Activated T-helper 2 cell treated with anti-CD3 and anti-CD28 coated beads, Interferon-gamma antibody, Interleukin-2, Interleukin-4, amounts not matched to agents 10 μg/mL and 5 μg/mL and 100 μg/mL, durations not matched to agents 14 hours and 24 hours and 36 hours (primary cell): Measurements from ENCODE around the gene PPP1R37. TPM values are rescaled to one million over a fixed set of nuclear protein-coding genes. Genes with fewer than 3 reads are reported as not detected.

ENCODE experiments used
- DNase-seq: peaks from one replicate; pipeline ENCODE4 v3.0.0; 2021; ENCODE audit warnings: low spot score
- H3K27ac Mint-ChIP-seq: one replicate; pipeline ENCODE4 v1.8.0; 2021; ENCODE audit warnings: mixed read lengths
- H3K27me3 Mint-ChIP-seq: one replicate; pipeline ENCODE4 v1.8.0; 2021; ENCODE audit warnings: low read depth, mixed read lengths
- H3K36me3 Mint-ChIP-seq: one replicate; pipeline ENCODE4 v1.8.0; 2021; ENCODE audit warnings: low read depth, mixed read lengths
- H3K4me1 Mint-ChIP-seq: one replicate; pipeline ENCODE4 v1.8.0; 2021; ENCODE audit warnings: low read depth, mixed read lengths
- H3K4me3 Mint-ChIP-seq: one replicate; pipeline ENCODE4 v1.8.0; 2021; ENCODE audit warnings: low read depth, mild to moderate bottlenecking, moderate library complexity, mixed read lengths
- H3K9me3 Mint-ChIP-seq: one replicate; pipeline ENCODE4 v1.8.0; 2021; ENCODE audit warnings: mixed read lengths
- intact Hi-C: fragments of 100-400 bp; cut with micrococcal nuclease; formaldehyde crosslinking; loops from one replicate; pipeline ENCODE4 v1.15.1; 2023
- total RNA-seq: library from RNA; stranded (reverse); gene quantifications from 2 replicates; pipeline ENCODE4 v1.2.3, GENCODE V29; 2022

Gene PPP1R37
- total RNA-seq, 1 donor from 2014 or later, result 15.7 TPM

GRCh38 chr19:45142016-45142725 is 49.2 kb downstream of the PPP1R37 start:
- Mint-ChIP-seq H3K9me3 (no peaks in the 10 kb centered on the region), H3K4me3 (no peak overlapping the region), H3K4me1 (no peaks in the 10 kb centered on the region), H3K27me3 (no peaks in the 10 kb centered on the region), H3K36me3 (no peaks in the 10 kb centered on the region), H3K27ac (no peak overlapping the region)
- no peak for DNase-seq
- intact Hi-C loops, result no loop called here

GRCh38 chr19:45142726-45143110 is 49.7 kb downstream of the PPP1R37 start:
- H3K9me3 Mint-ChIP-seq, result no peaks in the 10 kb centered on the region

GRCh38 chr19:45144431-45145269 is 51.7 kb downstream of the PPP1R37 start:
- intact Hi-C loops, result no loop called here
- no peak overlapping the region for H3K4me3 Mint-ChIP-seq
- no peak overlapping the region for H3K27ac Mint-ChIP-seq
- no peaks in the 10 kb centered on the region for H3K36me3 Mint-ChIP-seq
- no peaks in the 10 kb centered on the region for H3K27me3 Mint-ChIP-seq
- H3K9me3 Mint-ChIP-seq, result no peaks in the 10 kb centered on the region
- DNase-seq, result no peak
- peaks cover 6% of the 10 kb centered on the region for H3K4me1 Mint-ChIP-seq

More at GRCh38 chr19:45142726-45143110, 49.7 kb downstream of the PPP1R37 start:
- no peaks in the 10 kb centered on the region for H3K4me1 Mint-ChIP-seq
- DNase-seq, result no peak
- intact Hi-C loops, result no loop called here
- H3K27me3 Mint-ChIP-seq, result no peaks in the 10 kb centered on the region
- H3K27ac Mint-ChIP-seq, result no peak overlapping the region
- no peaks in the 10 kb centered on the region for H3K36me3 Mint-ChIP-seq
- H3K4me3 Mint-ChIP-seq, result no peak overlapping the region

- Mint-ChIP-seq H3K27ac (no peak overlapping the region), H3K4me3 (no peak overlapping the region)
- intact Hi-C loops, result no loop called here
Observed at GRCh38 chr19:45145270-45146189, 52.6 kb downstream of the PPP1R37 start.

GRCh38 chr19:45146251-45146650 is 53.3 kb downstream of the PPP1R37 start:
- Mint-ChIP-seq H3K9me3 (no peaks in the 10 kb centered on the region), H3K36me3 (no peaks in the 10 kb centered on the region), H3K27ac (no peak overlapping the region), H3K27me3 (no peaks in the 10 kb centered on the region), H3K4me3 (no peak overlapping the region), H3K4me1 (peaks cover 6% of the 10 kb centered on the region)
- intact Hi-C loops, result no loop called here
- DNase-seq, result no peak

More at GRCh38 chr19:45145270-45146189, 52.6 kb downstream of the PPP1R37 start:
- no peaks in the 10 kb centered on the region for H3K9me3 Mint-ChIP-seq
- H3K27me3 Mint-ChIP-seq, result no peaks in the 10 kb centered on the region
- no peaks in the 10 kb centered on the region for H3K36me3 Mint-ChIP-seq
- peaks cover 6% of the 10 kb centered on the region for H3K4me1 Mint-ChIP-seq
- no peak for DNase-seq

- Mint-ChIP-seq H3K4me1 (peaks cover 6% of the 10 kb centered on the region), H3K9me3 (no peaks in the 10 kb centered on the region), H3K27ac (no peak overlapping the region), H3K4me3 (no peak overlapping the region), H3K27me3 (peaks cover 3% of the 10 kb centered on the region), H3K36me3 (no peaks in the 10 kb centered on the region)
- no peak for DNase-seq
- intact Hi-C loops, result no loop called here
Observed at GRCh38 chr19:45146741-45147205, 53.8 kb downstream of the PPP1R37 start.

- Mint-ChIP-seq H3K9me3 (no peaks in the 10 kb centered on the region), H3K27ac (no peak overlapping the region), H3K4me1 (peaks cover 10% of the 10 kb centered on the region), H3K36me3 (peaks cover 3% of the 10 kb centered on the region), H3K27me3 (peaks cover 9% of the 10 kb centered on the region), H3K4me3 (no peak overlapping the region)
- intact Hi-C loops, result no loop called here
- no peak for DNase-seq
Observed at GRCh38 chr19:45147835-45148676, 55.1 kb downstream of the PPP1R37 start.

GRCh38 chr19:45149129-45149528 is 56.1 kb downstream of the PPP1R37 start:
- DNase-seq, result no peak
- no peak overlapping the region for H3K27ac Mint-ChIP-seq

GRCh38 chr19:45150180-45150579 is 57.2 kb downstream of the PPP1R37 start:
- H3K4me1 Mint-ChIP-seq, result peaks cover 18% of the 10 kb centered on the region
- no peaks in the 10 kb centered on the region for H3K9me3 Mint-ChIP-seq
- no peak for DNase-seq
- no peak overlapping the region for H3K27ac Mint-ChIP-seq
- no peak overlapping the region for H3K4me3 Mint-ChIP-seq
- peaks cover 3% of the 10 kb centered on the region for H3K36me3 Mint-ChIP-seq
- peaks cover 18% of the 10 kb centered on the region for H3K27me3 Mint-ChIP-seq
- intact Hi-C loops, result no loop called here

More at GRCh38 chr19:45149129-45149528, 56.1 kb downstream of the PPP1R37 start:
- Mint-ChIP-seq H3K36me3 (peaks cover 3% of the 10 kb centered on the region), H3K4me1 (peaks cover 14% of the 10 kb centered on the region), H3K4me3 (no peak overlapping the region), H3K9me3 (no peaks in the 10 kb centered on the region), H3K27me3 (peaks cover 14% of the 10 kb centered on the region)
- intact Hi-C loops, result no loop called here

- Mint-ChIP-seq H3K4me3 (no peak overlapping the region), H3K36me3 (peaks cover 3% of the 10 kb centered on the region), H3K9me3 (no peaks in the 10 kb centered on the region), H3K4me1 (peaks cover 18% of the 10 kb centered on the region), H3K27me3 (peaks cover 20% of the 10 kb centered on the region), H3K27ac (no peak overlapping the region)
- intact Hi-C loops, result no loop called here
- DNase-seq, result no peak
Observed at GRCh38 chr19:45150751-45151281, 57.8 kb downstream of the PPP1R37 start.

- H3K4me3 Mint-ChIP-seq, result no peak overlapping the region
- H3K36me3 Mint-ChIP-seq, result peaks cover 3% of the 10 kb centered on the region
- H3K27ac Mint-ChIP-seq, result no peak overlapping the region
- peaks cover 18% of the 10 kb centered on the region for H3K4me1 Mint-ChIP-seq
- intact Hi-C loops, result no loop called here
- DNase-seq, result no peak
- no peaks in the 10 kb centered on the region for H3K9me3 Mint-ChIP-seq
- peaks cover 20% of the 10 kb centered on the region for H3K27me3 Mint-ChIP-seq
Observed at GRCh38 chr19:45151320-45151719, 58.3 kb downstream of the PPP1R37 start.
